Measurements from ENCODE around the gene PDE4D.

GRCh38 chr5:59729357-59729756 lies 164.2 kb downstream of the PDE4D start:
- TF ChIP-seq, protein P1, sequence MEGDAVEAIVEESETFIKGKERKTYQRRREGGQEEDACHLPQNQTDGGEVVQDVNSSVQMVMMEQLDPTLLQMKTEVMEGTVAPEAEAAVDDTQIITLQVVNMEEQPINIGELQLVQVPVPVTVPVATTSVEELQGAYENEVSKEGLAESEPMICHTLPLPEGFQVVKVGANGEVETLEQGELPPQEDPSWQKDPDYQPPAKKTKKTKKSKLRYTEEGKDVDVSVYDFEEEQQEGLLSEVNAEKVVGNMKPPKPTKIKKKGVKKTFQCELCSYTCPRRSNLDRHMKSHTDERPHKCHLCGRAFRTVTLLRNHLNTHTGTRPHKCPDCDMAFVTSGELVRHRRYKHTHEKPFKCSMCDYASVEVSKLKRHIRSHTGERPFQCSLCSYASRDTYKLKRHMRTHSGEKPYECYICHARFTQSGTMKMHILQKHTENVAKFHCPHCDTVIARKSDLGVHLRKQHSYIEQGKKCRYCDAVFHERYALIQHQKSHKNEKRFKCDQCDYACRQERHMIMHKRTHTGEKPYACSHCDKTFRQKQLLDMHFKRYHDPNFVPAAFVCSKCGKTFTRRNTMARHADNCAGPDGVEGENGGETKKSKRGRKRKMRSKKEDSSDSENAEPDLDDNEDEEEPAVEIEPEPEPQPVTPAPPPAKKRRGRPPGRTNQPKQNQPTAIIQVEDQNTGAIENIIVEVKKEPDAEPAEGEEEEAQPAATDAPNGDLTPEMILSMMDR (conservative IDR thresholded peaks at IDR 0.05; ENCODE audit: low read depth, low read length) = no peak
- no peak for TF ChIP-seq EZH2 (IDR thresholded peaks at IDR 0.05; ENCODE audit: borderline replicate concordance, low read depth, low read length, poor library complexity, severe bottlenecking)
